ENCODE results near the gene ADGB. TPM values are rescaled to one million over a fixed set of nuclear protein-coding genes. Genes with fewer than 3 reads are reported as not detected.
A peak's percentile ranks its signal among the peaks of the same experiment; 100 is the strongest.

The ADGB gene
- total RNA-seq, 1 donor from 2014 or later, result under 0.01 TPM

DNA sequence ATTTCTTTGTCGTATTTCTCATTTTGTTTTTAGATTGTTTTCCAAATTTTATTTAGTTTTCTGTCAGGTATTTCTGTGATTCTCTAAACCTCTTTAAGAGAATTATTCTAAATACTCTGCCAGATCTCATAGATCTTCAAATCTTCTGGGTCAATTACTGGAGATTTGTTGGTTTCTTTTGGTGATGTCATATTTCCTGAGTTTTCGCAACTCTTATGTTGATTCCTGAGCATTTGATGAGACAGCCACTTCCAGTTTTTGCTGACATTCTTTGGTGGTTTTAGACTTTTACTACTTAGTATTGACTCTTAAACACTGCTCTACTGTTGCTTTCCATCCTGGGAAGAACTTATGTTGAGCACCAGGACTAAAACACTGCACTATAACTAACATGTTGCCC, 21.9 kb downstream of the ADGB start:
- DNase-seq (ENCODE audit: low spot score in 2 of 2) (no peak), FAIRE-seq (no peak)

DNA sequence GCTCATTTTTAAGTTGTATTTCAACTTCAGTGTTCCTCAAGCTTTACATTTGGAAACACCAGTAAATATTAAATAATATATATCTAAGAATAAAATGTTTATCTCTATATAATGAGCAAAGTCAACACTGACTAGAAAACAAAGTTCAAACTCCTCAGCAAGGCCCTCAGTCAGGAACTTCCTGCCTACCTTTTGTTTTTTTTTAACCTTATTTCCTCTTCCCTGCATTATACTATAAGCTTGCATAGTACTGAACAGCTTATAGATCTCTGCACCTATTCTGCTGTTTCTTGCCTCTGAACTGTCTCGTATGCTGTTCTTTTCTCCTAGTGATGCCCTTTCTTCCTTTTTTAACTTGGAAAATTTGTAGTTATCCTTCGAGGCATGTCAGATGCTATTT, 29.6 kb downstream of the ADGB start:
- DNase-seq (ENCODE audit: low spot score in 2 of 2), result no peak
- FAIRE-seq, result no peak

DNA sequence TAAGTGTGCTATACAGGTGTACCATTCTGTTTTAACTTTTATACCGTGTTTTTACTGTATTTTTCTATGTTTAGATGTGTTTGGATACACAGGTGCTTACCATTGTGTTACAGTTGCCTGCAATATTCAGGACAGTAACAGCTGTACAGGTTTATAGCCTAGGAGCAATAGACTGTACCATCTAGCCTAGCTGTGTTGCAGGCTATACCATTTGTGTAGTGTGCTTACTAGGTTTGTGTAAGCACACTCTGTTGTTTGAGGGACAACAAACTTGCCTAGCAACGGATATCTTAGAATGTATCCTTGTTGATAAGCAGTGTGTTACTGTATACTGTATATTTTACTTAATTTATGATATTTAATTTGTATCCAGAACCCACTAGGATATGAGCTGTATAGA, 35.2 kb downstream of the ADGB start:
- no peak for FAIRE-seq
- DNase-seq (ENCODE audit: low spot score in 2 of 2), result no peak

DNA sequence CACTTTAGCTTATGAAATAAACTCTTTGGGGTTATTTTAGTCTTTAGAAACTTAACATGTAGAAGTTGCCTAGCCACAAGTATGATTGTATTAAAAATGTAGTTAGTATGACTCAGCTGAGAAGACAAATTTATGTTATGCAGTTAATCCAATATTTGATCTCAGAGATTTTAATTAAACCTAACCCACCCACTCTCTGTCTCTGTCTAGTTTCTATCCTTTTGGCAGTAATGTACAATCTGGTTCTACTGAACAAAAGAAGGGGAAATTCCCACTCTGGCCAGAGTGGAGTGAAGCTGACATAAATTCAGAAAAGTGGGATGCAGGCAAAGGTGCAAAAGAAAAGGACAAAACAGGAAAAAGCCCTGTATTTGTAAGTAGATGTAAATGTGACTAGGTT, 36.4 kb downstream of the ADGB start:
- FAIRE-seq (no peak), DNase-seq (ENCODE audit: low spot score in 2 of 2) (no peak)

DNA sequence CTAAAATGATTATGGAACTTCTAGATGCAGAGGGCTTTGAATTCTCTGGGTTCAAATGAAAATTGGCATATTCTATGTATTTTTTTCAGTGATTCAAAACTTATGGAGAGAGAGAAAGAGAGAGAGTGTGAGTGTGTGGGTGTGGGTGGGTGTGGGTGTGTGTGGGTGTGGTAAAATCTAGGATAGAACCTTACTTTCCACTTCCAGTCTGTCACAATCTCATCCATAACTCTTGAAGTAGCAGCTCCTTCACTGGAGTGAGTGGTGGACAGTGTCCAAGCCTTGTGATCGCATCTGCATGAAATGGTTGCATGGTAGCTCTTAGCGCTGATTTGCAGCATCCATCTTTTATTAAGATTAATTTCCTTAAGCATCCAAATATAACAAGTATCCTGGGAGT, 37.7 kb downstream of the ADGB start:
- FAIRE-seq (no peak), DNase-seq (ENCODE audit: low spot score in 2 of 2) (no peak)

DNA sequence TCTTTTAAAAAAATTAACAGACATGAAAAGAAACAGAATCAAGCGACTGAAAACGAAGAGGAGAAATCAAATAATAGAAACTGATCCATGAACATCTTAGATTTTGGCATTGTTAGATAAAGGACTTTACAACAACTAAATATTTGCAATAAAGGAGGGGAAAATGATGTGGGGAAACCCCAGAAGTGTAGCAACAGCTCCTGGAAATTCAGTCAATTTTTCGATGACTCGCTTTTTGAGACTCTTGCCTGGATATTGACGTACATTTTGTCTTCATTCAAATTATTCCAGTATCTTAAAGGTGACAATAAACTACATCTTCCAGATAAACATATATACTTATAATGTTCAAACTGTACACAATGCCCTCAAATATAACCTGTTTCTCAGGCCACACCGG, 44.1 kb downstream of the ADGB start:
- FAIRE-seq (no peak), DNase-seq (ENCODE audit: low spot score in 2 of 2) (no peak)

DNA sequence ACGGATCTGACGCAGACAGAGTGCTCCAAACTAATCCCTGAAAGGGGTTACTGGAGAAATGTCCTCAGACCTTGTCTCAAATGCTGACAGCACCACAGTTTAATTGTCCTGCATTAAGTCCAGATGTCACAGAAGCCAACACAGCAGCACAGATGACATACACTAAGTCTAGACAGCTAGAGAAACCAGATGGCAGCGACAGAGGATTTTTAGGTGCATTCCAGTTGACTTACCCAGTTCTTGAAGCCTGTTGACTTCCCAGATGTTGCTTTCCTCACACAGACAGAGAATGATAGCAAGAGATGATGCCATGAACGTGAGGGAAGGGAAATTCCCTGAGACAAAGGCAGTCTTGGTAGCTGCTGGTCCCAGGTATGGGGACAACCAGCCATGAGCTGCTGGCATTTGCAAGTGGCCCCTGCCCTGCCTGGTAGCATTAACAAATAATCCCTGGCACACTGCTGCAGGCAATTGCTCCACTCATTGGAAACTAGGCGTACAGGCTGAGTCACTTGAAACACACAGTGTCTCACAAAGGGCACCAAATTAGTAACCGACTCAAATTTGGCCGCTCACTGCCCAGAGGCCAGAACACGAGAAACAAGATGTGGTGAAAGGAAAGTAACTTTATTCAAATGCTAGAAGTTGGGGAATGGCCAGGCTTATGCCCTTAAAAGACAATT, 52.2 kb downstream of the ADGB start:
- no peak for DNase-seq (ENCODE audit: low spot score in 2 of 2)
- no peak for FAIRE-seq

DNA sequence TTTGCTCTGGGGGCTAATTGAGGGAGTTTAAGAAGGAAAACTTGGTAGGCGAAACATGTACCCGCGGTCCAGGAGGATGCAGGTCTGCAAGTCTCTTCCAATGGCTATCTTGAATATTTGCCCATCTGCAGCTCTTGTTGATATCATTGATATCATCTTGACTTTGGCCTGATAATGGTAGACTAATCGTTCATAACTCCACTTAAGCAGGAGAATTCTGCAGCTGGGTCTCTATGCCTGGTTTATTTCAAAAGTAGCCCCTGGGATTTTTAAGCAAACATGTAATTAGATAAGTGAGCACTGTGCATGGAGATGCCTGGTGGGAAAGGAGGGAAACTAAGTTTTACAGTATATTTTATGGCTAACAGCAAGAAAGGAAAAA, 52.7 kb downstream of the ADGB start:
- DNase-seq (ENCODE audit: low spot score in 2 of 2) (no peak), FAIRE-seq (no peak)

DNA sequence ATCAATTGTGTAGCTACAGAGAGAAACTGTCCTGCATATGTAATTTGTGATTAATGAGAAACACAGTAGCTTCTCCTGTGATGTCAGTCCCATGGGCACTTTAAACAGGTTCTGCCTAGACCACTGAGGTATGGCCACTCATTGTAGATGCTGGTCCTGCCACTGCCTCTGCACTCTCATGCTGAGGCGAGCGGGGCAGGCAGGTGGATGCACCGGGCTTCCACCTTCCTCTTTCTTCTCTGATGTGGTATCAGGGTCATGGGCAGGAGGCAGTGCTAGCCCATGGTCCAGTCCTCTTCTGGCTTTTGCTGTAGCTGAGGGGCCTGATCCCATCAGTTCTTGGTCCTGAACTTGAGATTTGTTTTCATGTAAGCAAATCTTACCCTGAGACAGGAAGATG, 58.7 kb downstream of the ADGB start:
- FAIRE-seq (no peak), DNase-seq (ENCODE audit: low spot score in 2 of 2) (no peak)

DNA sequence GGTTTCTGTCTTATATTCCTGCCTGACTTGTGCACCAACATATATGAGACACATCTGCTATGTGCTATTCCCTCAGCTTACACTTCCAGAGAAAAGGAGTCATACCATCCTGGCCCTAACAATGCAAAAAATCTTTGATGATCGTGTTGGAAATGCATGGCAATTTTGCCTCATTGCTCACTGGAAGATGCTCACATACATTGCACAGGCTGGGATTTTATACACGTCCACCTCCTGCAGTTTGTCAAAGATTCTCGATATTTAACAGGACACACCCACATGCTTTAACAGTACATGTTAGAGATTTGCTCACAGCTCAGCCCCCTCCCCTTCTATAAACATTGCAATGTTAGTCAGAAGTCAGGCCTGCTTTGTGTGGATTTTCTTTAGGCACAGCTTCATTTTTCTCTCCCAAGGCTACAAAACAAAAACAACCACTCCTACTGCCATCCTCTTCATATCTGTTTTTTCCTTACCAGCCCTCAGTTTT, 66.1 kb downstream of the ADGB start:
- no peak for DNase-seq (ENCODE audit: low spot score in 2 of 2)
- no peak for FAIRE-seq

DNA sequence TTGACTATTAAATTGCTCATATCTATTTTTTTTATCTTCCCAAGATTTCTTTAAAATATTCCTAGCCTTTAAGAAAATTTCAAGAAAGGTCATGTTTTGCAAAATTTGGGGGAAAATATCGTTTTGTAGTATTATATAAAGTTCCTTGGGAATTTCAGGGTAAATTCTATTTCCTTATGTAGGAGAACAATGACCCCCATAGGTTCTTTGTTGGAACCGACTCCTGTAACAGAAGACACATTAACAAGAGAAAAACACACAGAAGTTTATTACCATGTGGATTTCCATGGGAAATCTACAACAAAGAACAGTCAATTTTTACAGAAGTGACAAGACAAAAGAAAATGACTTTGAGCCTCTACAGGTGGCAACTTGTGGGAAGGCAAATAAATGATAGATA, 68.1 kb downstream of the ADGB start:
- FAIRE-seq (no peak), DNase-seq (ENCODE audit: low spot score in 2 of 2) (no peak)

DNA sequence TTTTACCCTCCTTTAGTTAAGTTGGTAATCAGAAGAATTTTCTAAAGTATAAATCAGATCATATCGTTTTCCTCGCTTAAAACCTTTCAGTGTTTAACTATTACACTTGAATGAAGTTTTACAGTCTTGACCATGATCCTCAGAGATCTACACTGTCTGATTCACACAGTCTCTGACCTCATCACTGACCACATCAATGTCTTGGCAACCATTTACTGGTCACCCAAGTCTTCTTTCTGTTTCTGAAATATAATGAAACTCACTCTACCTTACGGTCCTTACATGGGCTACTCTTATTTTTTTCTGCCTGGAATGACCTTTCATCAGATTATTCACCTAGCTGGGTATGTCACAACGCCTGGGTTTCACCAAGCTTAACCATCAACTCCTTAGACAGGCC, 71.4 kb downstream of the ADGB start:
- FAIRE-seq (no peak), DNase-seq (ENCODE audit: low spot score in 2 of 2) (no peak)

DNA sequence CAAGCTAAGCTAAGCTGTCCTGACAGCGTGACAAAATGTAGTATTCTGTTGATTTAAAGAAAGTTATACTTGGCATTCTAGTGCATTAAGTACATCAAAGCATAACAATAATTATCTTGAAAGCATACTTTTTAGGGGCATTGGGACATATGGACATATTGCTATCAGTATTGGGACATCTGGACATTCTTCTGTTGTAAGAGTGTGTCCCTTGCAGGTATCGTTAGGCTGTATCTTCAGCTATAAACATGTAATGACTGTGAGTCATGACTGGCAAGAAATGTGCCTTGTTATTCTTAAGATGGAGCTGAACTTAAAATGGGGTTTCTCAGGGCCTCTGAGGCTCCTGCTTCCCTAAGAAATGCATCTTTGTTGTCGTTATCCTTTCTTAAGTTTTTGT, 74.3 kb downstream of the ADGB start:
- FAIRE-seq (no peak), DNase-seq (ENCODE audit: low spot score in 2 of 2) (no peak)

DNA sequence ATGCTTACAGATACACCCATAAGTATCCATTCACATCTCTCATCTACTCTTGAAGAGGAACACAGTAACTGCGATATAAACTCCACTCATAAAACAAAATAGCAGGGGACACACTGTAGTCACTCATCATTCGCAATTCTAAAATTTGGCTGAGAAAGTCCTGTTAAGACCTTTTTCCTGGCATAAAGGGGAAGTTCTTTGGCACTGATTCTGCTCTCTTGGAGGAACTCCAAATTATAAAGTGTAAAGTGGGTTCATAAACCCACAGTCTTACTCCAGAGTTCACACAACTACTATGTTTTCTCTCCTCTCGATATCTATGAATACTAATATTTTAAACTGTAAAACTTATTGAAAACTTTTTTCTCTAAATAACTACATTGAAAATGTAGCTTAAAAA, 80.6 kb downstream of the ADGB start:
- DNase-seq (ENCODE audit: low spot score in 2 of 2), result no peak
- FAIRE-seq, result no peak

DNA sequence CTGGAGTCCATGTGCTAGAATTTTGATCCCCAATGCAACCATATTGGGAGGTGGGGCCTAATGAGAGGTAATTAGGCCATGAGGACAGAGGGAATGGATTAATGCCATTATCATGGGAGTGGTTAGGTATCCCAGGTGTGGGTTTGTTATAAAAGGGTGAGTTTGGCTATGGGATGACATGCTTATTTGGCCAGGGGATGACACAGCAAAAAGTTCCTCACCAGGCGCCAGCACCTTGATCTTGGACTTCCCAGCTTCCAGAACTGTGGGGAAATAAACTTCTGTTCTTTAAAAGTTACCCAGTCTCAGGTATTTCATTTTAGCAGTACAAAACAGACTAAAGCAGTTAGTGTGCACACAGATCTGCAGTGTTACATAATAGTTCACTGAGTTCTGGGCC, 84.1 kb downstream of the ADGB start:
- no peak for FAIRE-seq
- DNase-seq (ENCODE audit: low spot score in 2 of 2), result no peak

DNA sequence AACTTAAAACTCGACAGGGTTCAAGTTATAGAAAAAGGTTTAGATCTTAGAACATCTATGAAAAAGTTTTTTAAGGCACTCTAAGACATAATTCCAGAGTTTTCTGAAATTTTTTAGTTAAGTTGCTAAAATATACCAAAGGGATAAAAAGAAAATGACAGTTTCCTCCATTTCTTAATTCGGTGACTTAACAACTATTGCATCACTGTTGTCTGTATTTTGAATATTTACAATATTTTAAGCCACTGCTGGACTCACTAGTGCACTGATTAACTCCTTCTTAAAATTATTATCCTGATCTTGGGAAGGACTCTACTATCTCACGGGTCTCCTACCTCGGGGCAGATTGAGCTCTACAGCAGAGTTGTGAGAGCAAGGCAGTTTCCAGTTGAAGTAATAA, 91.0 kb downstream of the ADGB start:
- FAIRE-seq (no peak), DNase-seq (ENCODE audit: low spot score in 2 of 2) (no peak)

DNA sequence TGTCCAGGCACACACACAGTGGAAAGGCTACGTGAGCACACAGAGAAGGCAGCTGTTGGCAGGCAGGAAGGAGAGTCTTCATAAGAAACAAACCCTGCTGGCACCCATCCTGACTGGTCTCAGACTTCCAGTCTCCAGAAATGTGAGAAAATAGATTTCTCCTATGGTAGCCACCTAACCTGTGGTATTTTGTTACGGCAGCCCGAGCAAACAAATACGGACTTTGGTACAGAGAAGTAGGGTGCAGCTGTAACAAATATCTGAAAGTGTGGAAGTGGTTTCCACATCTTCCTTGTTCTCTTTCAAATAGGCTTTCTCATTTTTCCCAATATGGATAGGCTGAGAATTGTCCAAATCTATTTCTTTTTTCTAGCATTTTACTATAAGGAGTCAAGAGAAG, 94.6 kb downstream of the ADGB start:
- DNase-seq (ENCODE audit: low spot score in 2 of 2) (no peak), FAIRE-seq (no peak)

DNA sequence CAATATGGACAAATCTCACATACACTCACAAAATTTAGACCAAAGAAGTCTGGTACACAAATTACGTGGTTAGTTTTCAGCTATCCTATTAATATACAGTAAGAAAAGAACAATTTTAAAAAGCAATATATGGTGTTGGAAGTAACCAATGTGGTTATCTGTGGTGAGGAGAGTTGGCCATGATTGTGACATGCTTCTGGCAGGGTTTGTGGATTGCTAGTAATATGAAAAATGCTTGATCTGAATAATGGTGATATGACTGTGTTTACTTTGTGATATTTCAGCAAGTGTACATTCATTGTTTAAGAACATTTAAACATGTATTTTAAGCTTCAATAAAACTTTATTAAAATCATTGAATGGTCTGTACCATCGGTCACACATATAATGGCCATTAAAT, 99.1 kb downstream of the ADGB start:
- FAIRE-seq (no peak), DNase-seq (ENCODE audit: low spot score in 2 of 2) (no peak)

DNA sequence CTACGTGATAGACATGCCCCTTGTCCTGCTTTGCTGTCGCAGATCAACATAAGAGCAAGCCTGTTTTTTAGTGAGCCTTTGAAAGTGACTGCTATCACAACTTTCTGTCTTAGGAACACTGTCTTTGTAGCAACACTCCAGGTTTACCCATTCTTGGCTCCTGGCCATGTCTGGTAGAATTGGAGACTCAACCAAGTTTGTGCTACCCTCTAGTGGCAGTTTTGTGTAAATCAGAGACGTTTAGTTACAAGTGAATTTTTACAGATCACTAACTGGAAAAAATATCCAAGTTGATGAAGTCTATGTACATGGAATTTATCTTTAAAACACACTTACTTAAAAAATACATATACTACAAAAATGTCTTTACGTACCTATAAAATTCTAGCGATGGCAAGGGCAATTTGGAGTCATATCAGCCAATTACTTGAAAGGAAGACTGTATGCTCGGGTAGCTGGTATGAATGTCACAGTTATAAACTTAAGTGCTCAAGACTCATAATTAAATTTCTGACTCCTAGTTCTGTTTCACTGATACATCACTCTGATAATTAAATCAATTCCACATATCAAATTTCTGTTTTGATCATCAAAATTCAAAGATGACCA, 101.4 kb downstream of the ADGB start:
- peak; percentile 16 to 38 for DNase-seq (ENCODE audit: low spot score in 2 of 2)
- peak; percentile 95 for FAIRE-seq

DNA sequence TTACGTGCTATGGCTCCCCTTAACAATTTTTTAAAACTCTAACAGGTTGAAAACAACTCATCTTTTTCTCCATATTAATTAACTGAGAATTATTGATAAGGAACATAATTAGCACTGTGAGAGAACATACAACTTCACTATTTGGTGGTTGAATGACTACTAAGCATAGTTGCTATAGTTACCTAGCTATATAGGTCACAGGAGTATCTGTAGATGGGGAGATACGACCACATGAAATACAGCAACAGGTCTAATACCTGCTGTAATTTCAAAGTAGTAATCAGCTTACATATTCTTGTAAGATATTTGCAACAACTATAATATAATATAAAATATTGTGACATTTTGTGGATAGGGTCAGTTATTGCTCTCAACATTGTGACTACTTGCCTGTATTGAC, 102.9 kb downstream of the ADGB start:
- DNase-seq (ENCODE audit: low spot score in 2 of 2) (no peak), FAIRE-seq (no peak)

DNA sequence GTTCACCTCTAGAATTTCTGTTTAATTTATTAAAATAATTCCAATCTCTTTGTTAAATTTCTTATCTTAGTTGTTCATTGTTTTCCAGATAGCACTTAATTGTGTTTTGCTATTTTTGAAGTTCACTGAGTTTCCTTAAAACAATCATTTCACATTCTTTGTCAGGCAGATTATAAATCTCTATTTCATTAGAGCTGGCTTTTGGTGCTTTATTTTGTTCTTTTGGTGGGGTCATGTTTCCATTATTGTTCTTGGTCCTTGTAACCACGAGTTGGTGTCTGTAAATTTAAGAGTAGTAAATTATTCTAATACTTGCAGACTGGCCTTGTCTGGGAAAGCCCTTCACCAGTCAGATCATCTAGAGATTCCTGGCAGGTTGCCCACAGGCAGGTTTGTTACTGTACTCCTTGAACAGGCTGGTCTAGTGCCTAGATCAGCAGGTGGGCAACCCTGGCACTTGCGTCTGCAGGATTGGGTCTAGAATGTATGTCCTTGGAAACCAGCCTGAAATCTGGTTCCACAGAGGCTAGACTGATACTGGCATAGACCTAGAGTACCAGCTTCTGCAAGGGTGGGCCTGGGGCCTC, 110.4 kb downstream of the ADGB start:
- FAIRE-seq (no peak), DNase-seq (ENCODE audit: low spot score in 2 of 2) (no peak)

DNA sequence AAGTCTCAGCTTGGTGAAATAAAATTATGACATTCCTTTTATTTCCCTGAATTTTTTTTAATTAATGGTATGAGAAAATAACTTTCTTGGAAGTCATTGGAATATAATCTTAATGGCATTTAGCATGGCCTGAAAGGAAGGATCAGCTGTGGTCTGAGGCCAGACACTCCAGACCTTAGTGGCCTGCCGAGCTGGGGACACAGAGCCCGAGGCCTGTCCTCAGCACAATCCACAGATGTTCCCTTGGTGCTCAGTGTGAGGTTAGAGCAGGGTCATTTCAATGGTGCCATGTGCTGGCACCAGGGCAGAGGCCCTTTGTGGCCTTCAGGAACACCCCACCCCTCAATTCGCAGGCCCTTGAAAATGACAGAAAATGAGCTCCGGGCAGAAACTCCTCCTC, 120.6 kb downstream of the ADGB start:
- no peak for FAIRE-seq
- DNase-seq (ENCODE audit: low spot score in 2 of 2), result no peak
